HepG2 (cell line): ENCODE results near the gene NINJ2. TPM values are rescaled to one million over a fixed set of nuclear protein-coding genes. Genes with fewer than 3 reads are reported as not detected.

Experiments
- ATAC-seq: fragments of 200-7000 bp; cut with Tn5 transposase; 3 replicates; pipeline ENCODE4 v1.9.1; 2020; ENCODE audit warnings: mild to moderate bottlenecking, moderate library complexity
- BruUV-seq: library from RNA; stranded (reverse); fragments of 400-500 nt; replicated peaks from 2 replicates; lab custom pipeline; 2021; lab: Mats Ljungman, UMichigan
- CTCF ChIA-PET: fragments of 300-600 bp; formaldehyde crosslinking; extraction: SDS; loops from one replicate; lab custom pipeline; 2021; ENCODE audit warnings: low total read pairs, inconsistent platforms, low intra/inter-chr PET ratio; lab: Yijun Ruan, JAX
- POLR2A ChIA-PET: fragments of 350-600 bp; sonication (Branson Sonifier 250); formaldehyde crosslinking; loops from one replicate; lab custom pipeline; 2020; ENCODE audit warnings: antibody characterized with exemption, inconsistent platforms; lab: Yijun Ruan, JAX
- DNase-seq: peaks from one replicate; pipeline ENCODE4 v3.0.0-alpha.2; 2015; ENCODE audit warnings: low spot score
- FAIRE-seq: peaks from 3 replicates; lab custom pipeline; 2011; peaks lifted over from hg19 to GRCh38; lab: Jason Lieb, UNC
- H2AFZ ChIP-seq: one replicate; pipeline ENCODE4 v1.6.1; 2011; ENCODE audit warnings: low read length, inconsistent platforms
- H3K27ac ChIP-seq: fragments of 300-600 bp; 3 replicates; pipeline ENCODE4 v1.8.0; 2011; ENCODE audit warnings: mixed run types, mild to moderate bottlenecking, mixed read lengths, low read length, inconsistent platforms; ENCODE audit not compliant: insufficient read depth; ENCODE audit errors: extremely low read length
- H3K27me3 ChIP-seq, 2 experiments: fragments of 200-600 bp in 1 of 2; 2 replicates in 1 of 2; 3 replicates in 1 of 2; pipeline versions ENCODE4 v1.6.0 to v1.8.0; 2011; ENCODE audit warnings: low read length in 2 of 2, mild to moderate bottlenecking in 2 of 2, moderate library complexity in 2 of 2, inconsistent platforms in 1 of 2; ENCODE audit not compliant: insufficient read depth in 2 of 2, control insufficient read depth in 1 of 2
- H3K36me3 ChIP-seq, 2 experiments: fragments of 200-600 bp in 1 of 2; replicated peaks in 1 of 2; 2 replicates in 1 of 2; 3 replicates in 1 of 2; pipeline versions ENCODE4 v1.5.1 to v1.8.0; 2011; ENCODE audit warnings: low read length in 2 of 2, inconsistent platforms in 1 of 2; ENCODE audit not compliant: insufficient read depth in 2 of 2, control insufficient read depth in 1 of 2
- H3K4me1 ChIP-seq: 2 replicates; pipeline ENCODE4 v1.5.1; 2012; ENCODE audit warnings: low read length, inconsistent platforms; ENCODE audit not compliant: insufficient read depth
- H3K4me2 ChIP-seq: 2 replicates; pipeline ENCODE4 v1.6.0; 2011; ENCODE audit warnings: low read depth, low read length, inconsistent platforms
- H3K4me3 ChIP-seq, 3 experiments: fragments of 200-600 bp in 1 of 3; sonication (generic), shearing (Covaris generic) in 1 of 3; replicated peaks in 1 of 3; 2 replicates each; pipeline ENCODE4 v1.5.1; 2011 to 2016; ENCODE audit warnings: low read length in 3 of 3, inconsistent platforms in 2 of 3, low read depth in 2 of 3, mild to moderate bottlenecking in 2 of 3, control low read depth in 1 of 3, mixed read lengths in 1 of 3; ENCODE audit not compliant: insufficient read depth in 1 of 3
- H3K79me2 ChIP-seq: one replicate; pipeline ENCODE4 v1.6.1; 2011; ENCODE audit warnings: low read length, inconsistent platforms; ENCODE audit not compliant: insufficient read depth
- H3K9ac ChIP-seq: 2 replicates; pipeline ENCODE4 v1.6.0; 2011; ENCODE audit warnings: mild to moderate bottlenecking, low read depth, low read length, inconsistent platforms; ENCODE audit not compliant: insufficient read depth
- H3K9me3 ChIP-seq: 2 replicates; pipeline ENCODE4 v1.5.1; 2012; ENCODE audit warnings: mild to moderate bottlenecking, low read length
- H4K20me1 ChIP-seq: 2 replicates; pipeline ENCODE4 v1.6.0; 2011; ENCODE audit warnings: inconsistent platforms, mild to moderate bottlenecking, low read length, moderate library complexity; ENCODE audit not compliant: insufficient read depth
- IRF2 ChIP-seq: IDR thresholded peaks from 2 replicates; pipeline ENCODE4 v1.6.1; 2018; ENCODE audit warnings: missing genetic modification reagents, missing compliant biosample characterization
- NFAT5 ChIP-seq: sonication (generic); formaldehyde crosslinking; IDR thresholded peaks from 2 replicates; pipeline ENCODE4 v1.4.0; 2020; ENCODE audit warnings: missing genetic modification reagents
- NFE2L1 ChIP-seq: sonication (generic); formaldehyde crosslinking; IDR thresholded peaks from 2 replicates; pipeline ENCODE4 v1.4.0; 2020; ENCODE audit warnings: missing genetic modification reagents, mild to moderate bottlenecking, borderline replicate concordance
- SP140L ChIP-seq: sonication (generic); formaldehyde crosslinking; IDR thresholded peaks from 2 replicates; pipeline ENCODE4 v1.4.0; 2020; ENCODE audit warnings: missing genetic modification reagents, borderline replicate concordance
- TEF ChIP-seq: sonication (generic); formaldehyde crosslinking; IDR thresholded peaks from 2 replicates; pipeline ENCODE4 v1.5.0; 2020; ENCODE audit warnings: missing genetic modification reagents
- ZNF382 ChIP-seq: sonication (generic); formaldehyde crosslinking; IDR thresholded peaks from 2 replicates; pipeline ENCODE4 v1.5.0; 2020; ENCODE audit warnings: missing genetic modification reagents, mild to moderate bottlenecking, borderline replicate concordance
- ZNF407 ChIP-seq: sonication (generic); formaldehyde crosslinking; IDR thresholded peaks from one replicate; pipeline ENCODE4 v1.5.1; 2020; ENCODE audit warnings: mild to moderate bottlenecking, missing genetic modification reagents; ENCODE audit errors: not compliant biosample characterization
- ZSCAN31 ChIP-seq: sonication (generic); formaldehyde crosslinking; IDR thresholded peaks from 2 replicates; pipeline ENCODE4 v1.5.0; 2020; ENCODE audit warnings: low read depth, mild to moderate bottlenecking, missing genetic modification reagents
- whole genome bisulfite sequencing: methylation state at CpG from one replicate; pipeline ENCODE4 v1.1.6; 2017; ENCODE audit warnings: low lambda C conversion rate; 5-methylcytosine and 5-hydroxymethylcytosine counted together
- in situ Hi-C: cut with HindIII; loops from 2 replicates; pipeline ENCODE4 v1.10.0; 2017; ENCODE audit warnings: low pct_unique_long_range_greater_than_20kb; ENCODE audit not compliant: extremely low pct_ligation_motif_present
- intact Hi-C: fragments of 100-400 bp; cut with micrococcal nuclease; formaldehyde crosslinking; loops from one replicate; pipeline ENCODE4 v1.10.0; 2022; ENCODE audit not compliant: unreplicated experiment
- polyA plus RNA-seq, 8 experiments: library from polyadenylated mRNA; depleted of rRNA in 3 of 8; stranded (reverse) in 7 of 8; unstranded in 1 of 8; fragments of >200 nt; fragmentation: Illumina TruSeq in 4 of 8; extraction: Trizol in 4 of 8; gene quantifications; 2 replicates each; pipeline versions ENCODE4 v1.2.1 to v1.2.3, GENCODE V29; 2011 to 2016; ENCODE audit warnings: low read depth in 4 of 8, missing spikeins in 1 of 8, mixed read lengths in 1 of 8; ENCODE audit not compliant: insufficient read depth in 1 of 8
- total RNA-seq, 5 experiments: library from RNA; depleted of rRNA; stranded (reverse); fragments of >200 nt; fragmentation: Illumina TruSeq; extraction: Trizol; gene quantifications; 2 replicates each; pipeline ENCODE4 v1.2.3, GENCODE V29; 2016; ENCODE audit warnings: low read depth in 1 of 5

The NINJ2 gene
- total and polyA plus RNA-seq, 2 of the 13 experiments (the other 11 are each of a cell fraction or from before 2014, with no cell fraction given): 0.62 to 3.8 TPM

GRCh38 chr12:643475-644302, 19.6 kb downstream of the NINJ2 start:
- no peak overlapping the region for H3K9ac ChIP-seq
- WGBS: 95% methylated on average over 27 of the region's 33 CpGs
- POLR2A ChIA-PET: no interaction called here
- in situ Hi-C loops: no loop called here
- H2AFZ ChIP-seq: no peak overlapping the region
- no peak overlapping the region for H3K4me2 ChIP-seq
- no peaks in the 10 kb centered on the region for H3K9me3 ChIP-seq
- no TSS peak for BruUV-seq
- CTCF ChIA-PET: no interaction called here
- no peak for DNase-seq
- ATAC-seq: no peak
- TF ChIP-seq ZSCAN31 (CRISPR knock-in tag) (no peak), IRF2 (CRISPR knock-in tag) (no peak), NFE2L1 (no peak), ZNF407 (CRISPR knock-in tag) (no peak), NFAT5 (CRISPR knock-in tag) (no peak), SP140L (no peak), ZNF382 (CRISPR knock-in tag) (no peak), TEF (CRISPR knock-in tag) (no peak)
- no peak for FAIRE-seq
- H3K36me3 ChIP-seq: no peaks in the 10 kb centered on the region
- no peak overlapping the region for H3K4me3 ChIP-seq
- no peaks in the 10 kb centered on the region for H3K79me2 ChIP-seq
- no peak overlapping the region for H3K27ac ChIP-seq
- H3K27me3 ChIP-seq: no peaks in the 10 kb centered on the region
- H4K20me1 ChIP-seq: no peaks in the 10 kb centered on the region
- H3K4me1 ChIP-seq: peaks cover 65% of the 10 kb centered on the region
- intact Hi-C loops: loop anchor here (10.0 kb wide), 1 partner anchor 69 kb away; no protein-coding TSS in a partner anchor
